CD4-positive, CD25-positive, alpha-beta regulatory T cell (primary cell): ENCODE results near the gene INSYN2B. TPM values are rescaled to one million over a fixed set of nuclear protein-coding genes. Genes with fewer than 3 reads are reported as not detected.

Source experiments
- ATAC-seq, 2 donors: fragments of 150-1000 bp; cut with Tn5 transposase; one replicate each; pipeline ENCODE4 v1.10.0; 2021; ENCODE audit warnings: low read depth in 2 of 2, moderate number of reproducible peaks in 2 of 2, moderate library complexity in 1 of 2
- DNase-seq, 3 donors: peaks; one replicate each; pipeline versions ENCODE4 v3.0.0 to v3.0.0-alpha.2; 2012 to 2022; ENCODE audit warnings: mixed read lengths in 1 of 3
- H3K27ac ChIP-seq: one replicate; pipeline ENCODE4 v1.7.0; 2013; ENCODE audit warnings: mild to moderate bottlenecking, low read length; ENCODE audit not compliant: insufficient read depth, poor library complexity, severe bottlenecking
- H3K27me3 ChIP-seq: one replicate; pipeline ENCODE4 v1.7.0; 2013; ENCODE audit warnings: low read length; ENCODE audit not compliant: control insufficient read depth, insufficient read depth
- H3K36me3 ChIP-seq: one replicate; pipeline ENCODE4 v1.7.0; 2013; ENCODE audit warnings: mild to moderate bottlenecking, low read length, moderate library complexity; ENCODE audit not compliant: control insufficient read depth, insufficient read depth
- H3K4me1 ChIP-seq: 2 replicates; pipeline ENCODE4 v1.7.0; 2013; ENCODE audit warnings: mild to moderate bottlenecking, low read length; ENCODE audit not compliant: insufficient read depth, control insufficient read depth, poor library complexity, severe bottlenecking
- H3K4me3 ChIP-seq: one replicate; pipeline ENCODE4 v1.7.0; 2013; ENCODE audit warnings: low read depth, mild to moderate bottlenecking, low read length, moderate library complexity
- H3K9me3 ChIP-seq, 2 experiments: 1 replicate in 1 of 2; 2 replicates in 1 of 2; pipeline ENCODE4 v1.7.0; 2013; ENCODE audit warnings: low read length in 2 of 2, mild to moderate bottlenecking in 1 of 2, moderate library complexity in 1 of 2; ENCODE audit not compliant: control insufficient read depth in 2 of 2
- H3K27ac Mint-ChIP-seq, 3 donors: one replicate each; pipeline ENCODE4 v1.8.0; 2020 to 2022; ENCODE audit warnings: mild to moderate bottlenecking in 3 of 3, mixed read lengths in 3 of 3, moderate library complexity in 2 of 3
- H3K27me3 Mint-ChIP-seq: one replicate; pipeline ENCODE4 v1.8.0; 2022; ENCODE audit warnings: mild to moderate bottlenecking, mixed read lengths
- H3K36me3 Mint-ChIP-seq: one replicate; pipeline ENCODE4 v1.8.0; 2020; ENCODE audit warnings: mixed read lengths
- H3K4me1 Mint-ChIP-seq, 4 donors: one replicate each; pipeline ENCODE4 v1.8.0; 2020 to 2022; ENCODE audit warnings: mixed read lengths in 4 of 4, mild to moderate bottlenecking in 1 of 4
- H3K4me3 Mint-ChIP-seq, 4 donors: one replicate each; pipeline ENCODE4 v1.8.0; 2020 to 2022; ENCODE audit warnings: mild to moderate bottlenecking in 4 of 4, mixed read lengths in 4 of 4, moderate library complexity in 3 of 4
- H3K9me3 Mint-ChIP-seq, 7 donors: one replicate each; pipeline ENCODE4 v1.8.0; 2020 to 2022; ENCODE audit warnings: mixed read lengths in 7 of 7, mild to moderate bottlenecking in 3 of 7, moderate library complexity in 2 of 7
- polyA plus RNA-seq, 4 donors: library from polyadenylated mRNA; unstranded; fragments of 300-500 nt; fragmentation: Illumina TruSeq; gene quantifications; one replicate each; pipeline ENCODE4 v1.2.3, GENCODE V29; 2021
- total RNA-seq: library from RNA; stranded (reverse); gene quantifications from one replicate; pipeline ENCODE4 v1.2.3, GENCODE V29; 2022

The INSYN2B gene
- total and polyA plus RNA-seq, 5 donors from 2014 or later = 0.07 to 0.25 (median 0.15) TPM; not detected in 2

- peaks cover 16 to 28% (median 25%) of the 10 kb centered on the region in 4 donors for H3K4me1 Mint-ChIP-seq
- no peaks in the 10 kb centered on the region for H3K9me3 ChIP-seq
- peak overlapping the region; percentile 11 to 74 (median 44) for H3K27ac Mint-ChIP-seq
- H3K4me3 Mint-ChIP-seq = no peak overlapping the region
- H3K27ac ChIP-seq = no peak overlapping the region
- H3K36me3 Mint-ChIP-seq = peaks cover 26% of the 10 kb centered on the region
- H3K9me3 Mint-ChIP-seq = peaks cover 0 to 2% (median 0%) of the 10 kb centered on the region in 7 donors
- DNase-seq (no peak), ATAC-seq (no peak)
- H3K36me3 ChIP-seq = peaks cover 8% of the 10 kb centered on the region
- no peaks in the 10 kb centered on the region for H3K4me1 ChIP-seq
- H3K27me3 Mint-ChIP-seq = no peaks in the 10 kb centered on the region
- H3K4me3 ChIP-seq = no peak overlapping the region
- no peaks in the 10 kb centered on the region for H3K27me3 ChIP-seq
Measured at GRCh38 chr5:169828385-169828784, 151.9 kb downstream of the INSYN2B start.

GRCh38 chr5:169827769-169828168, 152.5 kb downstream of the INSYN2B start:
- H3K27ac Mint-ChIP-seq = peak overlapping the region in 2 of 3 donors; percentile 11 to 44
- peaks cover 16 to 25% (median 23%) of the 10 kb centered on the region in 4 donors for H3K4me1 Mint-ChIP-seq
- H3K27me3 ChIP-seq = no peaks in the 10 kb centered on the region
- no peak overlapping the region for H3K4me3 ChIP-seq
- H3K27ac ChIP-seq = no peak overlapping the region
- DNase-seq = no peak
- H3K4me1 ChIP-seq = no peaks in the 10 kb centered on the region
- no peaks in the 10 kb centered on the region for H3K9me3 ChIP-seq
- no peak for ATAC-seq
- H3K4me3 Mint-ChIP-seq = no peak overlapping the region
- peaks cover 5% of the 10 kb centered on the region for H3K36me3 ChIP-seq
- H3K27me3 Mint-ChIP-seq = no peaks in the 10 kb centered on the region
- H3K9me3 Mint-ChIP-seq = peaks cover 0 to 2% (median 0%) of the 10 kb centered on the region in 7 donors
- peaks cover 23% of the 10 kb centered on the region for H3K36me3 Mint-ChIP-seq

GRCh38 chr5:169826618-169827017, 153.7 kb downstream of the INSYN2B start:
- Histone ChIP-seq H3K4me3 (no peak overlapping the region), H3K27ac (no peak overlapping the region), H3K36me3 (no peaks in the 10 kb centered on the region), H3K4me1 (no peaks in the 10 kb centered on the region), H3K27me3 (no peaks in the 10 kb centered on the region), H3K9me3 (no peaks in the 10 kb centered on the region)
- Mint-ChIP-seq H3K4me3 (no peak overlapping the region), H3K9me3 (peaks cover 0 to 2% (median 0%) of the 10 kb centered on the region in 7 donors), H3K36me3 (peaks cover 23% of the 10 kb centered on the region), H3K27me3 (no peaks in the 10 kb centered on the region), H3K27ac (peak overlapping the region in 2 of 3 donors; percentile 11 to 78), H3K4me1 (peaks cover 12 to 18% (median 17%) of the 10 kb centered on the region in 4 donors)
- ATAC-seq = no peak
- DNase-seq = no peak

- Mint-ChIP-seq H3K4me1 (peaks cover 5 to 12% (median 6%) of the 10 kb centered on the region in 4 donors), H3K36me3 (peaks cover 62% of the 10 kb centered on the region), H3K27me3 (no peaks in the 10 kb centered on the region), H3K27ac (no peak overlapping the region), H3K9me3 (peaks cover 0 to 1% (median 0%) of the 10 kb centered on the region in 7 donors), H3K4me3 (no peak overlapping the region)
- Histone ChIP-seq H3K4me3 (no peak overlapping the region), H3K4me1 (no peaks in the 10 kb centered on the region), H3K27me3 (no peaks in the 10 kb centered on the region), H3K9me3 (no peaks in the 10 kb centered on the region), H3K36me3 (peaks cover 59% of the 10 kb centered on the region), H3K27ac (no peak overlapping the region)
- no peak for DNase-seq
- no peak for ATAC-seq
Measured at GRCh38 chr5:169817031-169817430, 163.3 kb downstream of the INSYN2B start.

- Mint-ChIP-seq H3K4me3 (no peak overlapping the region), H3K27me3 (no peaks in the 10 kb centered on the region), H3K9me3 (peaks cover 0 to 1% (median 0%) of the 10 kb centered on the region in 7 donors), H3K4me1 (peaks cover 11 to 14% (median 12%) of the 10 kb centered on the region in 4 donors), H3K27ac (no peak overlapping the region), H3K36me3 (peaks cover 73% of the 10 kb centered on the region)
- Histone ChIP-seq H3K27ac (no peak overlapping the region), H3K27me3 (no peaks in the 10 kb centered on the region), H3K4me1 (no peaks in the 10 kb centered on the region), H3K36me3 (peaks cover 81% of the 10 kb centered on the region), H3K9me3 (no peaks in the 10 kb centered on the region), H3K4me3 (no peak overlapping the region)
- ATAC-seq = no peak
- no peak for DNase-seq
Measured at GRCh38 chr5:169814522-169814921, 165.8 kb downstream of the INSYN2B start.

Other genes with a start within 250 kb of the INSYN2B start
- not detected for gene FOXI1, start 125.4 kb upstream of the INSYN2B start, total RNA-seq
- gene FOXI1, start 125.4 kb upstream of the INSYN2B start, polyA plus RNA-seq = not detected